Measurements from ENCODE around the gene ARHGAP11A. TPM values are rescaled to one million over a fixed set of nuclear protein-coding genes. Genes with fewer than 3 reads are reported as not detected.

The ARHGAP11A gene
- total RNA-seq, 2 donors from 2014 or later, result 0.33 to 1.6 TPM

- Histone ChIP-seq H3K4me1 (peaks cover 9% of the 10 kb centered on the region), H3K4me3 (no peak overlapping the region), H3K9me3 (no peaks in the 10 kb centered on the region), H3K27me3 (no peaks in the 10 kb centered on the region), H3K27ac (no peak overlapping the region), H3K36me3 (replicated peaks in 1 of 2; ENCODE audit: insufficient read depth in 1 of 2, low read depth in 2 of 2) (no peaks in the 10 kb centered on the region)
- TF ChIP-seq POLR2A (IDR thresholded peaks at IDR 0.05) (no peak), CTCF (IDR thresholded peaks at IDR 0.05) (no peak)
- 24 to 33% methylated on average over 5 of the region's 5 CpGs for WGBS, 2 donors
- intact Hi-C loops (cut with DNase I), result no loop called here
- DNase-seq (no peak), ATAC-seq (peak; percentile 48)
Measured at GRCh38 chr15:32677238-32677750, 62.0 kb downstream of the ARHGAP11A start.

GRCh38 chr15:32679298-32679690 is 64.0 kb downstream of the ARHGAP11A start:
- H3K27ac ChIP-seq, result no peak overlapping the region
- TF ChIP-seq CTCF (IDR thresholded peaks at IDR 0.05) (no peak), POLR2A (IDR thresholded peaks at IDR 0.05) (no peak)
- 95 to 97% methylated on average over 4 of the region's 4 CpGs for WGBS, 2 donors
- peaks cover 9% of the 10 kb centered on the region for H3K4me1 ChIP-seq
- H3K36me3 ChIP-seq (replicated peaks in 1 of 2; ENCODE audit: insufficient read depth in 1 of 2, low read depth in 2 of 2), result no peaks in the 10 kb centered on the region
- intact Hi-C loops (cut with DNase I), result no loop called here
- H3K4me3 ChIP-seq, result no peak overlapping the region
- no peaks in the 10 kb centered on the region for H3K9me3 ChIP-seq
- no peaks in the 10 kb centered on the region for H3K27me3 ChIP-seq
- DNase-seq (no peak), ATAC-seq (no peak)

GRCh38 chr15:32682569-32682968 is 67.3 kb downstream of the ARHGAP11A start:
- intact Hi-C loops (cut with DNase I), result no loop called here
- no peak for ATAC-seq
- Histone ChIP-seq H3K4me3 (no peak overlapping the region), H3K36me3 (replicated peaks in 1 of 2; ENCODE audit: insufficient read depth in 1 of 2, low read depth in 2 of 2) (no peaks in the 10 kb centered on the region), H3K4me1 (peaks cover 2% of the 10 kb centered on the region), H3K27ac (no peak overlapping the region), H3K27me3 (no peaks in the 10 kb centered on the region), H3K9me3 (no peaks in the 10 kb centered on the region)
- 83 to 94% methylated on average over 3 of the region's 3 CpGs for WGBS, 2 donors
- DNase-seq, result no peak
- no peak for TF ChIP-seq CTCF (IDR thresholded peaks at IDR 0.05)

GRCh38 chr15:32682977-32683630 is 67.8 kb downstream of the ARHGAP11A start:
- H3K27ac ChIP-seq, result no peak overlapping the region
- no peaks in the 10 kb centered on the region for H3K27me3 ChIP-seq
- intact Hi-C loops (cut with DNase I), result no loop called here
- no peaks in the 10 kb centered on the region for H3K36me3 ChIP-seq (replicated peaks in 1 of 2; ENCODE audit: insufficient read depth in 1 of 2, low read depth in 2 of 2)
- H3K4me3 ChIP-seq, result no peak overlapping the region
- 91 to 93% methylated on average over 2 of the region's 2 CpGs for WGBS, 2 donors
- no peak for ATAC-seq
- no peak for DNase-seq
- TF ChIP-seq POLR2A (IDR thresholded peaks at IDR 0.05) (no peak), CTCF (IDR thresholded peaks at IDR 0.05) (no peak)
- H3K4me1 ChIP-seq, result peaks cover 3% of the 10 kb centered on the region
- no peaks in the 10 kb centered on the region for H3K9me3 ChIP-seq

All from body of pancreas (tissue), 4 donors.